ENCODE results near the gene ZNRD2.
"Not testable (repeated sequence)": the region's sequence is repeated elsewhere in the genome, so short reads cannot be mapped to it uniquely, and the experiment has no call there.

Gene ZNRD2, protein sequence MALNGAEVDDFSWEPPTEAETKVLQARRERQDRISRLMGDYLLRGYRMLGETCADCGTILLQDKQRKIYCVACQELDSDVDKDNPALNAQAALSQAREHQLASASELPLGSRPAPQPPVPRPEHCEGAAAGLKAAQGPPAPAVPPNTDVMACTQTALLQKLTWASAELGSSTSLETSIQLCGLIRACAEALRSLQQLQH
- total RNA-seq = 13.3 to 54.1 (median 22.6) reads per million in 3 experiments

- DNase-seq = peak; percentile 98
These were observed at the start of gene ZNRD2 for GRCh38 chr11:65569973-65570918. ZNRD2 (plus strand) TSS chr11:65570477; CDS start chr11:65570492, 15 bp downstream.

DNA sequence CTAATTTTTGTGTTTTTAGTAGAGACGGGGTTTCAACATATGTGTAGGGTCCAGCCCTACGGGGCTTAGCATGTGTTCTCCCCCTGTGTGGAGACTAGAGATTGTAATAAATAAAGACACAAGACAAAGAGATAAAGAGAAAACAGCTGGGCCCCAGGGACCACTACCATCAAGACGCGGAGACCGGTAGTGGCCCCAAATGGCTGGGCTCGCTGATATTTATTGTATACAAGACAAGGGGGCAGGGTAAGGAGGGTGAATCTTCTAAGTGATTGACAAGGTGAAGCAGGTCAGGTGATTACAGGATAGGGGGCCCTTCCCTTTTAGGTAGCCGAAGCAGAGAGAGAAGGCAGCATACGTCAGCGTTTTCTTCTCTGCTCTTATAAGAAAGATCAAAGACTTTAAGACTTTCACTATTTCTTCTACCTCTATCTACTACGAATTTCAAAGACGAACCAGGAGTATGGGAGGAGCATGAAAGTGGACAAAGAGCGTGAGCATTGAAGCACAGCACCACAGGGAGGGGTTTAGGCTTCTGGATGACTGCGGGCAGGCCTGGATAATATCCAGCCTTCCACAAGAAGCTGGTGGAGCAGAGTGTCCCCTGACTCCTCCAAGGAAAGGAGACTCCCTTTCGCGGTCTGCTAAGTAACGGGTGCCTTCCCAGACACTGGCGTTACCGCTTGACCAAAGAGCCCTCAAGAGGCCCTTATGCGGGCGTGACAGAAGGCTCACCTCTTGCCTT lies 48.3 kb upstream of the ZNRD2 start:
- peak; percentile 43 for DNase-seq

DNA sequence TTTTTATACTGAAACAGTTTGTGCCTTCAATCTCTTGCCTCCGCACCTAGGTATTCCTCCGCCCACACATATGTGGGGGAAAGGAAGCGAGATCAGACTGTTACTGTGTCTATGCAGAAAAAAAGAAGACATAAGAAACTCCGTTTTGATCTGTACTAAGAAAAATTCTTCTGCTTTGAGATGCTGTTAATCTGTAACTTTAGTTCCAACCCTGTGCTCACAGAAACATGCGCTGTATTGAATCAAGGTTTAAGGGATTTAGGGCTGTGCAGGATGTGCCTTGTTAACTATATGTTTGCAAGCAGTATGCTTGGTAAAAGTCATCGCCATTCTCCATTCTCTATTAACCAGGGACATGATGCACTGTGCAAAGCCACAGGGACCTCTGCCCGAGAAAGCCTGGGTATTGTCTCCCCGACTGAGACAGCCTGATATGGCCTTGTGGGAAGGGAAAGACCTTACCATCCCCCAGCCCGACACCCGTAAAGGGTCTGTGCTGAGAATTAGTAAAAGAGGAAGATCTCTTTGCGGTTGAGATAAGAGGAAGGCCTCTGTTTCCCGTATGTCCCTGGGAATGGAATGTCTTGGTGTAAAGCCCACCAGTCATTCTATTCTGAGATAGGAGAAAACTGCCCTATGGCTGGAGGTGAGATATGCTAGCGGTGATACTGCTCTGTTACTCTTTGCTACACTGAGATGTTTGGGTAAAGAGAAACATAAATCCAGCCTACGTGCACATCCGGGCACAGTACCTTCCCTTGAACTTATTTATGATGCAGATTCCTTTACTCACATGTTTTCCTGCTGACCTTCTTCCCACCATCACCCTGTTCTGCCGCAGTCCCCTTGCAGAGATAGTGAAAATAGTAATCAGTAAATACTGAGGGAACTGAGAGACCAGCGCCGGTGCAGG lies 47.3 kb upstream of the ZNRD2 start:
- DNase-seq = peak; percentile 39

- DNase-seq = not testable (repeated sequence)
These were observed 46.7 kb upstream of the ZNRD2 start for GRCh38 chr11:65523631-65523968.

- DNase-seq = no peak
These were observed 46.1 kb upstream of the ZNRD2 start for GRCh38 chr11:65524014-65524740.

DNA sequence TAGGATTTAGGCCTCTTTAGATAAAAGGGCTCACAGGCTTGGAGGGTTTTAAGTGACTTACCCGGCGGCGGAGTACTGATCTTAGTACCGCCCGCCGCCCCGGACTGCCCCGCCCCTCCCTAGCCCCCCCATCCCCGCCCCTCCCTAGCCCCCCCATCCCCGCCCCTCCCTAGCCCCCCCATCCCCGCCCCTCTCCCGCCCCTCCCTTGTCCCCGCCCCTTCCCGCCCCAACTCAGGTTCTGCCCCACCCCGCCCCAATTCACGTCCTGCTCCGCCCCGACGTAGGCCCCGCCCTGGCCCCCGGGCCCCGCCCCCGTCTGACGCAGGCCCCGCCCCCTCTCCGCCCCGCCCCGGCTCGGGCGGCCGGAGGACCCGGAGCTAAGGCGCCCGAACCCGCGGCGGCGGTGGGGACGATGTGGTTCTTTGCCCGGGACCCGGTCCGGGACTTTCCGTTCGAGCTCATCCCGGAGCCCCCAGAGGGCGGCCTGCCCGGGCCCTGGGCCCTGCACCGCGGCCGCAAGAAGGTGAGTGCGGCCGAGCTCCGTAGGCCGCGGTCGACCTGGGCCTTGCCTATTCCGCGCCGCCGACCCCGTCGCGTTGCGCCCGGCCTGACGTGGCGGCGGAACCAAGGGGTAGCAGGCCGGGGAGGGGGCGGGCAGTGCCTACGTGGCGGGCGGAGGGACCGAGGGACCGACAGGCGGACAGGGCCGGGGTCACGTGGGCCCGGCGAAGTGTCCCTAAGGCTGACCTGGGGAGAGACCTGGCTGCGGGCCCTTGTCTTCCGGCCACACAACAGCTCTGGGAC lies 45.3 kb upstream of the ZNRD2 start, which contains the start of gene SCYL1:
SCYL1 (plus strand) TSS at position 343 of the 805 bp plus-strand sequence; CDS start at position 414, 71 bp downstream.
- peak; percentile 70 for DNase-seq

GRCh38 chr11:65525546-65526480 lies 44.5 kb upstream of the ZNRD2 start:
- DNase-seq = no peak

DNA sequence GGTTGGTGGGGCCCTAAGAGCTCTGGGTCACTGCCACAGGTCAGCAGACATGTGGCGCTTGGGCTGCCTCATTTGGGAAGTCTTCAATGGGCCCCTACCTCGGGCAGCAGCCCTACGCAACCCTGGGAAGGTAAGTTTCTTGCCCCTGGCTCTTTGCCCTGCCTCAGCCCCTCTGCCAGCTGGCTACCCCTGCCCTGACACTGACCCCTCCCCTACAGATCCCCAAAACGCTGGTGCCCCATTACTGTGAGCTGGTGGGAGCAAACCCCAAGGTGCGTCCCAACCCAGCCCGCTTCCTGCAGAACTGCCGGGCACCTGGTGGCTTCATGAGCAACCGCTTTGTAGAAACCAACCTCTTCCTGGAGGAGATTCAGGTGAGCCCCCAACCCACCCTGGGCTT lies 43.5 kb upstream of the ZNRD2 start:
- DNase-seq = no peak

- DNase-seq = no peak
These were observed 41.4 kb upstream of the ZNRD2 start for GRCh38 chr11:65528819-65529350.

DNA sequence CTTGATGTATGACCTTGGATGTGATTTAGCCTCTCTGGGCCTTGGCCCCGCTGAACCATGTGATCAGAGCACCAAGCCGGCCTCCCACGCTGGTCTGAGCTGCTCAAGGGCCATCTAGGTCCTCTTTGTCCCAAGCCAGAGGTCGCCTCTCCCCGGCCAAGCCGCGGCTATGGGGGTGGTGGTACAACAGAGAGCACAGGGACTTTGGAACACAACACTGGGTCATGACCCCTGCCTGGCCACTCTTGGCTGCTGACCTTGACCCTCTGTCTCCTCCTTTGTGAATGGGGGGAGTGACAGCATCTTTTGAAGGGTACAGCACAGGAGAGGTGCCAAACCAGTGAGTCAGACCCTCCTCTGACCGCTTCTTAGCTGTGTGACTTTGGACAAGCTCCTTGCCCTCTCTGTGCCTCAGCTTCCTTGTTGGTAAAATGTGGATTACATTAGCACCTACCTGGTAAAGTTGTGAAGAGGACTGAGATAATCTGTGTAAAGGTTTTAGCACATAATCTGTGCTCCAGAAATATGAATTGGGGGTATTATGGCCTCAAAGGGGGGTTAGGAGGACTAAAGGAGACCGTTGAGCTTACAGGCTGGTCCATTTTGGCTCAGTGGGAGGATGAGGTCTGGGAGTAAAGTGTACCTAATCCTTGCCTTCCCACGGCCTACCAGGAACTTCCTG lies 40.7 kb upstream of the ZNRD2 start:
- DNase-seq = no peak

DNA sequence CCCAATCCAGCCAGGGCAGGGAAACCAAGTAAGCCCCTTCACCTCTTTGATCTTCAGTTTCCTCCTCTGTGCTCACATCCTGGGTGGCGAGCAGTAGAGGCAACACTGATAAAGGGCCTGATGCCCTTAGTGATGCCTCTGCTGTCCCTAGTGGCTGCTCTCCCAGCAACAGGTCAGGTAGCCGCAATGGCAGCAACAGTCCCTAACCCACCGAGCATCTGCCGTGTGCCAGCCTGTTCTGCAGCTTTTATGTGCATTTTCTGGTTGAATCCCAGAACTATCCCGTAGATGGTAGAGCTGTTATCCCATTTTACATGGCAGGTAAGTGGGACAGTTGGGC lies 40.1 kb upstream of the ZNRD2 start:
- no peak for DNase-seq

- DNase-seq = no peak
These were observed 37.8 kb upstream of the ZNRD2 start for GRCh38 chr11:65532388-65533064.

DNA sequence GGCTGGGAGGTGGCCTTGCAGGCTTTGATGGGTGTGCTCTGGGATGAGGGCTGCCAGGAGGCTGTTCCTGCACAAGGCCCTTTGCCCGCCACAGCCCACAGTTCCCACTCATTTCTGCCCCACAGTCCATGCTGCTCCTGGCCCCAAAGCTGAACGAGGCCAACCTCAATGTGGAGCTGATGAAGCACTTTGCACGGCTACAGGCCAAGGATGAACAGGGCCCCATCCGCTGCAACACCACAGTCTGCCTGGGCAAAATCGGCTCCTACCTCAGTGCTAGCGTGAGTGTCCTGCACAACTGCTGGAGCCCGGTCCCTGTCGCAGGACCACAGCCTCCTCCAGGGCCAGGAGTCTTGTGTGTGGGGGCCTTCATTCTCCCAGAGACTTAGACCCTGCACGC lies 35.2 kb upstream of the ZNRD2 start:
- DNase-seq = no peak

DNA sequence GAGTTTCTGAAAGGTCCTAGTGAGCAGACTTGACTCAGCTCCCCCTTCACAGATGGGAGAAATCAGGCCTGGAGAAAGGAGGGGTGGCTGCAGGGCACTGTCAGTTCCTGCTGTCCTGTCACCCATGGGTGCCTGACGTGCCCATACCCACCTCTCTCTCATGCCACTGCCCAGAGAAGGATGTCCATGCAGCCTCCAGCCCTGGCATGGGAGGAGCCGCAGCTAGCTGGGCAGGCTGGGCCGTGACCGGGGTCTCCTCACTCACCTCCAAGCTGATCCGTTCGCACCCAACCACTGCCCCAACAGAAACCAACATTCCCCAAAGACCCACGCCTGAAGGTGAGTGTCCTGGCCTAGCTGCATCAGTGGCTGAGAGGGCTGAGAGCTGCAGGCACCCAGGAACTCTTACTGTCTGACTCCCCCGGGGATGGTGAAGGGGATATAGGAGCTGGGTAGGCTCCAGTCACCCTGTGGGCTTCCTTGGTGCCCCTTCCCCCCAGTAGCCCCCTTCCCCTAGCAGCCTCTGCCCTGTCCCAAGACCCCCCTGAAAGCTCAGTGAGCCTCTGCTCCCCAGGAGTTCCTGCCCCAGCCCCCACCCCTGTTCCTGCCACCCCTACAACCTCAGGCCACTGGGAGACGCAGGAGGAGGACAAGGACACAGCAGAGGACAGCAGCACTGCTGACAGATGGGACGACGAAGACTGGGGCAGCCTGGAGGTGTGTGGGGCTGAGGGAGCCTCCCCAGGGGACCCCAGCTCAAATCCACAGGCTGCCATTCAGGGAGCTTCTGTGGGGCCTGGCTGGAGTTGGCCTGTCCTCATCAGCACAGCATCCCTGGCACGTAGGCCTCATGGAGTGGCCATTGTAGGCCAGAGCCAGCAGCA lies 33.6 kb upstream of the ZNRD2 start:
- DNase-seq = no peak

DNA sequence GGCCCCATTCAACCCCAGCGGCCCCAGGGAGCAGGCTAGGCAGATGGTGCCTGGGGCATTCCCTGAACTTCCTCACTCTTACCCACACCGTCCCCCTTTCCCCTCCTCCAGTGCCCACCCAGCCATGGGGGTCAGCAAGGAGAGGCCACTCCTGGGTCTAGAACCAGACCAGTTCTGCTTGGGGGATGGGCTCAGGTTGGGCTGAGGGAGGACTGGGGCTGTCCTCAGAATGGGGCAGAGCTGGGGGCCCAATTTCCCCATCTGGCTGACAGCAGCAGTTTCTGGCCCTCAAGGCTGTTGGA lies 33.0 kb upstream of the ZNRD2 start:
- no peak for DNase-seq

DNA sequence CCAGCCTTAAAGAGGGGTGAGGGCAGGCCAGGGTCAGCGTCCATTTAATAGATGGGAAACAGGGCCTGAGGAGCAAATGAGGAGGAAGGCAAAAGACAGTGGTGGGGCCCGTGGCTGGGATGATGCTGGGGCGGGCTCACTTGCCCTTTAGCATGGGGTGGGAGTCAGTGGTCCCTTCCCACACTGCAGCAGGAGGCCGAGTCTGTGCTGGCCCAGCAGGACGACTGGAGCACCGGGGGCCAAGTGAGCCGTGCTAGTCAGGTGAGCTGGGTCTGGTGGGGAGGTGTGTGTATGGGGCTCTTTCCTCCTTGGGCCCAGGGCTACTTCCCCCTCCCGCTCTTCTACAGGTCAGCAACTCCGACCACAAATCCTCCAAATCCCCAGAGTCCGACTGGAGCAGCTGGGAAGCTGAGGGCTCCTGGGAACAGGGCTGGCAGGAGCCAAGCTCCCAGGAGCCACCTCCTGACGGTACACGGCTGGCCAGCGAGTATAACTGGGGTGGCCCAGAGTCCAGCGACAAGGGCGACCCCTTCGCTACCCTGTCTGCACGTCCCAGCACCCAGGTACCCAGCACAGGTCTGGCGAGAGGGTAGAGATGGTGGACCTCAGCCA lies 32.6 kb upstream of the ZNRD2 start:
- no peak for DNase-seq
